WTC11 (cell line): ENCODE measurements around the gene GALNT17.

Experiments used
- FOXP1 ChIP-seq: sonication (generic); formaldehyde crosslinking; IDR thresholded peaks from 2 replicates; pipeline ENCODE4 v1.8.0; 2022; ENCODE audit warnings: missing genetic modification reagents, mild to moderate bottlenecking, moderate library complexity, borderline replicate concordance
- MYBL2 ChIP-seq: sonication (generic); formaldehyde crosslinking; IDR thresholded peaks from 2 replicates; pipeline ENCODE4 v1.8.1; 2023; ENCODE audit warnings: mild to moderate bottlenecking, moderate library complexity, missing genetic modification reagents
- TEAD4 ChIP-seq: sonication (generic); formaldehyde crosslinking; IDR thresholded peaks from 2 replicates; pipeline ENCODE4 v1.8.0; 2022; ENCODE audit warnings: mild to moderate bottlenecking, missing genetic modification reagents
- TP53 ChIP-seq: sonication (generic); formaldehyde crosslinking; IDR thresholded peaks from 2 replicates; pipeline ENCODE4 v1.8.1; 2023; ENCODE audit warnings: mild to moderate bottlenecking, missing genetic modification reagents
- ZBTB21 ChIP-seq: sonication (generic); formaldehyde crosslinking; IDR thresholded peaks from 2 replicates; pipeline ENCODE4 v1.8.1; 2023; ENCODE audit warnings: mild to moderate bottlenecking, missing genetic modification reagents, borderline replicate concordance
- ZNF263 ChIP-seq: sonication (generic); formaldehyde crosslinking; IDR thresholded peaks from 2 replicates; pipeline ENCODE4 v1.8.1; 2022; ENCODE audit warnings: low read depth, mild to moderate bottlenecking, moderate library complexity, missing genetic modification reagents
- TF ChIP-seq, protein P1 (sequence below): fragments of 200-600 bp; IDR thresholded peaks from 2 replicates; pipeline ENCODE4 v1.8.0; 2022; ENCODE audit warnings: antibody characterized with exemption
- TF ChIP-seq, protein P2 (sequence below): sonication (generic); formaldehyde crosslinking; IDR thresholded peaks from 2 replicates; pipeline ENCODE4 v1.8.0; 2022; ENCODE audit warnings: mild to moderate bottlenecking, missing genetic modification reagents

DNA sequence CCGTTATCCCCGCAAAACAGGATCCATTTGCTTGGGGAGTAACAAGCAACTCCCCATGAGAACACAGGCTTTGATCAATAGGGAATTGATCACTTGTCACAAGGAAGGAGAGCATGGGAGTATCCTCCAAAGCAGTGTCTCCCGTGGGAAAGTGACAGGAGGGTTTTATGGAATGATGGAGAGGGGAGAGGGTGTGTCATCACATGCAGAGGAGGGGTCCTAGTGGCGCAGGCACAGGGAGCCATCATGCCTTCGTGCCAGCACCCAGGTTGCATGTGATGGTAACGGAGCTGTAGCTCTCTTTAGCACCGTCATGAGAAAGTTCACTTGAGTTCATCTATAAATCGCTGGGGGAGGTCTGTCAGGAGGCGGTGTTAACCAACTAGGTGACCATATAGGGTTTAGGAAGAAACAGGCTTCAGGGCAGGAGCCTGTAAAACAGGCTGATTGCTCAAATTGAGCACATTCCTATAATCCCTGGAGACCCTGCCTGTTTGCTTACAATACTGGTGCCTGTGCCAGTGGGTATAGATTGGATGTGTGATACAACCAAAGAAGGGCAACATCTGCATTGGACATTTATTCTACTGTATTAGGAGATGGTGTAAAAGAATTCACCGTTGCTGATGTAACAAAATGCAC, 428.5 kb downstream of the GALNT17 start:
- TF ChIP-seq ZBTB21 (no peak), MYBL2 (CRISPR knock-in tag) (no peak), FOXP1 (no peak), ZNF263 (CRISPR knock-in tag) (no peak), TEAD4 (CRISPR knock-in tag) (no peak), TP53 (no peak)
- TF ChIP-seq, protein P1, sequence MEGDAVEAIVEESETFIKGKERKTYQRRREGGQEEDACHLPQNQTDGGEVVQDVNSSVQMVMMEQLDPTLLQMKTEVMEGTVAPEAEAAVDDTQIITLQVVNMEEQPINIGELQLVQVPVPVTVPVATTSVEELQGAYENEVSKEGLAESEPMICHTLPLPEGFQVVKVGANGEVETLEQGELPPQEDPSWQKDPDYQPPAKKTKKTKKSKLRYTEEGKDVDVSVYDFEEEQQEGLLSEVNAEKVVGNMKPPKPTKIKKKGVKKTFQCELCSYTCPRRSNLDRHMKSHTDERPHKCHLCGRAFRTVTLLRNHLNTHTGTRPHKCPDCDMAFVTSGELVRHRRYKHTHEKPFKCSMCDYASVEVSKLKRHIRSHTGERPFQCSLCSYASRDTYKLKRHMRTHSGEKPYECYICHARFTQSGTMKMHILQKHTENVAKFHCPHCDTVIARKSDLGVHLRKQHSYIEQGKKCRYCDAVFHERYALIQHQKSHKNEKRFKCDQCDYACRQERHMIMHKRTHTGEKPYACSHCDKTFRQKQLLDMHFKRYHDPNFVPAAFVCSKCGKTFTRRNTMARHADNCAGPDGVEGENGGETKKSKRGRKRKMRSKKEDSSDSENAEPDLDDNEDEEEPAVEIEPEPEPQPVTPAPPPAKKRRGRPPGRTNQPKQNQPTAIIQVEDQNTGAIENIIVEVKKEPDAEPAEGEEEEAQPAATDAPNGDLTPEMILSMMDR, result no peak
- TF ChIP-seq, protein P2, sequence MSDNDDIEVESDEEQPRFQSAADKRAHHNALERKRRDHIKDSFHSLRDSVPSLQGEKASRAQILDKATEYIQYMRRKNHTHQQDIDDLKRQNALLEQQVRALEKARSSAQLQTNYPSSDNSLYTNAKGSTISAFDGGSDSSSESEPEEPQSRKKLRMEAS (CRISPR knock-in tag), result no peak
